ENCODE results near the gene L3MBTL4. TPM values are rescaled to one million over a fixed set of nuclear protein-coding genes. Genes with fewer than 3 reads are reported as not detected.
"Not testable (repeated sequence)": the region's sequence is repeated elsewhere in the genome, so short reads cannot be mapped to it uniquely, and the experiment has no call there.

Gene L3MBTL4
- total RNA-seq, 6 donors from 2014 or later: 13.2 to 29.1 (median 14.8) TPM

DNA sequence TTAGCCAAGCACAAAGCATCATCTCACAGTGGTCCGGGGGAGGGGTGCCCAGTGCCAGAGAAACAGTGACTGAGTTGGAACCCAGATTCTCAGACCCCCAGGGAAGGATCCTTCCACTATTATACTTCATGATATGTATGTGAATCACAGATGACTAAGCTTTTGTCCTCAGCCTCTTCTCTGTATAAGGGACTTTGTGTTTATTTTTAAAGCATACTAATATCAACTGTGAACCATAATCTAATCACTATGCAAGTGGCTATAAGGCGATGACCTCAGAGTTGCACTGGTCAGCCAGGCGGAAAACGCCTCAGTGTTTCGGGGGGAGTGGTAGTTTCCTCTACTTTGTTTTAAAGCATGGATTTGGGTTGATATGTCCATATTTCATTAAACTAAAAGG lies 359.0 kb downstream of the L3MBTL4 start:
- no peaks in the 10 kb centered on the region for H3K9me3 ChIP-seq
- H3K4me1 ChIP-seq: no peaks in the 10 kb centered on the region
- H3K4me3 ChIP-seq: no peak overlapping the region
- ATAC-seq (ENCODE audit: low FRiP score in 2 of 2) (no peak), DNase-seq (no peak)
- no peaks in the 10 kb centered on the region for H3K27me3 ChIP-seq
- 83% methylated on average over 5 of the region's 5 CpGs for WGBS, 2 donors
- no peak overlapping the region for H3K27ac ChIP-seq
- TF ChIP-seq EP300 (IDR thresholded peaks at IDR 0.05) (no peak), CTCF (IDR thresholded peaks at IDR 0.05) (no peak), POLR2A (IDR thresholded peaks at IDR 0.05) (no peak), POLR2AphosphoS5 (IDR thresholded peaks at IDR 0.05) (no peak)
- H3K36me3 ChIP-seq: no peaks in the 10 kb centered on the region

DNA sequence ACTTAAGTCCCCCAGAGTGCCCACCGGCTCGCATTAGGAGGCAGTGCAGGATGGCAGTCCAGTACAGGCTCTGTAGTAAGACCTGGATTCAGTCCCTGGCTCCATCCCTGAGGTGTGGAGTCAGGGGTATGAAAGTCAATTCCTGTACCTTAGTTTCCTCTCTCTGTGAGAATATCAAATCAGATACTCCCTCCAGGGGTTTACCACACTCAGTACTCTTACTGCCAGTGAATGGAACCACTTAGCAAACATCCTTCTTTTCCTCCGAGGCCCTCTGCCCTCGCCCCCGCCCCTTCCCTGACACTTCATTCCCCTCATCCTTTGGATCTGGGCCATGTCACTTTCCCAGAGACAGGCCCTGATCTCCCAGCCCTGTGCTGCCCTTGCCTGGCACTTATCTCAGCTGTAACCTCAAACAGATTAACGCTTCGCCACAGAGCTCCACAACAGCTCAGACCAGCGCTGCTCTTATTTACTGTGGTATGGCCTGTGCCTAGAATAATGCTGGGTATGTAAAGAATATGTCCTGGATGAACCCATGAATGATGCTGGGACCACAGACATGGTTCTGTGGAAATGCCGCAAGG lies 360.4 kb downstream of the L3MBTL4 start:
- no peaks in the 10 kb centered on the region for H3K27me3 ChIP-seq
- no peaks in the 10 kb centered on the region for H3K36me3 ChIP-seq
- no peaks in the 10 kb centered on the region for H3K4me1 ChIP-seq
- no peaks in the 10 kb centered on the region for H3K9me3 ChIP-seq
- ATAC-seq (ENCODE audit: low FRiP score in 2 of 2): no peak
- no peak for DNase-seq
- no peak overlapping the region for H3K27ac ChIP-seq
- TF ChIP-seq POLR2AphosphoS5 (IDR thresholded peaks at IDR 0.05) (no peak), CTCF (IDR thresholded peaks at IDR 0.05) (no peak), EP300 (IDR thresholded peaks at IDR 0.05) (no peak), POLR2A (IDR thresholded peaks at IDR 0.05) (no peak)
- WGBS, 2 donors: 82 to 86% methylated on average over 9 of the region's 9 CpGs
- H3K4me3 ChIP-seq: no peak overlapping the region

GRCh38 chr18:6052449-6052913 lies 362.2 kb downstream of the L3MBTL4 start:
- TF ChIP-seq POLR2A (IDR thresholded peaks at IDR 0.05) (no peak), EP300 (IDR thresholded peaks at IDR 0.05) (no peak), CTCF (IDR thresholded peaks at IDR 0.05) (no peak), POLR2AphosphoS5 (IDR thresholded peaks at IDR 0.05) (no peak)
- 65 to 79% methylated on average over 5 of the region's 5 CpGs for WGBS, 2 donors
- Histone ChIP-seq H3K27ac (no peak overlapping the region), H3K27me3 (no peaks in the 10 kb centered on the region), H3K9me3 (no peaks in the 10 kb centered on the region), H3K4me3 (no peak overlapping the region), H3K36me3 (no peaks in the 10 kb centered on the region), H3K4me1 (no peaks in the 10 kb centered on the region)
- DNase-seq (no peak), ATAC-seq (ENCODE audit: low FRiP score in 2 of 2) (no peak)

DNA sequence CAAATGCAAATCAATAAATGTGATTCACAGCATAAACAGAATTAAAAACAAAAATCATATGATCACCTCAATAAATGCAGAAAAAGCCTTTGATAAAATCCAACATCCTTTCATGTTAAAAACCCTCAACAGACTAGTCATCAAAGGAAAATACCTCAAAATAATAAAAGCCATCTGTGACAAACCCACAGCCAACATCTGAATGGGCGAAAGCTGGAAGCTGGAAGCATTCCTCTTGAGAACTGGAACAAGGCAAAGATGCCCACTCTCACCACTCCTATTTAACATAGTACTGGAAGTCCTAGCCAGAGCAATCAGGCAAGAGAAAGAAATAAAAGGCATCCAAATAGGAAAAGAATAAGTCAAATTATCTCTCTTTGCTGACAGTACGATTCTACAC lies 367.1 kb downstream of the L3MBTL4 start:
- H3K27me3 ChIP-seq; ATAC-seq (ENCODE audit: low FRiP score in 2 of 2): not testable (repeated sequence)

DNA sequence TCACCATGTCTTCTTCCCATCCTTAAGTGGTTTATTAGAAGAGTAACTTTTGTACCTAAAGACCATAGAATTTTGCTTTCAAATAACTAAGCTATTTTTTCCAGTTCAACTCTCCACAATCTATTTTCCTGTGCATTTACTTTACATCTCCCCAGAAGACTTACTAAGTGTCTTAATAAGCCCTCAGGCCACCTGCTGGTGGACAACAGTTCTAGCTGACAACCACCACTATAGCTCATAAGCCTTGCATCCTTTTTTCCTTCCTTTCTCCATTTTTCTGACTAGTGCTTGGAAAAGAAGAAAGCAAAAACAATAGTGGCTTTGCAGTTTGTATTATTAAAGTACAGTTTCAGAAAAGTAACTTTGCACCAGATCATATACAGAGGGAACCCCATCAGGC lies 369.9 kb downstream of the L3MBTL4 start:
- ATAC-seq (ENCODE audit: low FRiP score in 2 of 2) (no peak), DNase-seq (no peak)
- no peak for TF ChIP-seq CTCF (IDR thresholded peaks at IDR 0.05)
- no peak for TF ChIP-seq POLR2A (IDR thresholded peaks at IDR 0.05)
- TF ChIP-seq POLR2AphosphoS5 (IDR thresholded peaks at IDR 0.05): no peak
- no peak for TF ChIP-seq EP300 (IDR thresholded peaks at IDR 0.05)
- Histone ChIP-seq H3K4me3 (no peak overlapping the region), H3K9me3 (no peaks in the 10 kb centered on the region), H3K27me3 (no peaks in the 10 kb centered on the region), H3K27ac (no peak overlapping the region), H3K4me1 (no peaks in the 10 kb centered on the region), H3K36me3 (no peaks in the 10 kb centered on the region)

More for the DNA sequence above, 367.1 kb downstream of the L3MBTL4 start:
- not testable (repeated sequence) for DNase-seq, H3K27ac ChIP-seq, H3K36me3 ChIP-seq, H3K9me3 ChIP-seq, H3K4me3 ChIP-seq, H3K4me1 ChIP-seq
- 89 to 93% methylated on average over 2 of the region's 2 CpGs for WGBS, 2 donors

All from upper lobe of left lung (tissue), 6 donors.